IPS DF 19.7 (cell line): Measurements from ENCODE around the gene OTUD5.
"Not testable (repeated sequence)": the region's sequence is repeated elsewhere in the genome, so short reads cannot be mapped to it uniquely, and the experiment has no call there.

Source experiments
- DNase-seq: peaks from one replicate; pipeline ENCODE4 v3.0.0-alpha.2; 2013; ENCODE audit warnings: low read depth, low spot score

Gene OTUD5

DNA sequence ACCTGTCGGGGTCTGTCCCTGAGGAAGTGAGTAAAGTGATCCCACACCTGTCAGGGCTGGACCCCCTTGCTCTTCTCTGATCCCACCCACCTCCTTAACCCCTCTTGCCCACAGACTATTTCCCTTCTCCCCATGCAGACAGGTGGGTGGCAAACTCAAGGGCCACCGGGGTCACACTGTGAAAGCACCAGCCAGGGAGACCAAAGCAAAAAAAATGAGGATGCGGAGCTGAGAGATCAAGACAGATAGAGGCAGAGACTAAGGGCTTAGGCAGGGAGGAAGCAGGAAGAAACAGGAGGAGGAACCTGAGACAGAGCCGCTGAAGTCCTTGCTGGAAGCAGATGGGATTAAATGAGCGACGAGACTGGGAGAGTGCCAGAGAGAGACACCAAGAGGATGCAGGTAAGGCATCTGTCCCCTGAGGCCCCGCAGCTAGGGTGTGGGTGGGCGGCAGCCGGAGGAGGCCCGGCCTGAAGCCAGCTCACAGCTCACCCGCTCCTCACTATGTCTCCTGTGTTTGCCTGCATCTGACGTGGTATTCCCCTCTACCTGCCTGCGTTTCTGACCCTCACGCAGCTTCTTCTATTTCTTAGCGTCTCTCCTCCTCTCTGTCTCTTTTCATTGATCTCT is 67.0 kb downstream of the OTUD5 start:
- no peak for DNase-seq

DNA sequence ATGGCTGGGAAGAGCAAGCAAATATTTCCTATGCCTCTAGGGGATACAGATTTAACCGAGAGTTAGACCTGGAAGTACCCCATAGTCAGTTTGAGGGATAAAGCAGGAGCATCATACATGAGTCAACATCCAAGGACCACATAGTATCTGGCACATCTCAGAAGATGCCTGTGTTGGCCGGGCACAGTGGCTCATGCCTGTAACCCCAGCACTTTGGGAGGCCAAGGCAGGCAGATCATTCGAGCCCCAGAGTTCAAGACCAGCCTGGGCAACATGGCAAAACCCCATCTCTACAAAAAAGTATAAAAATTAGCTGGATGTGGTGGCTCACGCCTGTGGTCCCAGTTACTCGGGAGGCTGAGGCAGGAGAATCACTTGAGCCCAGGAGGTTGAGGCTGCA is 70.8 kb downstream of the OTUD5 start:
- DNase-seq = not testable (repeated sequence)

DNA sequence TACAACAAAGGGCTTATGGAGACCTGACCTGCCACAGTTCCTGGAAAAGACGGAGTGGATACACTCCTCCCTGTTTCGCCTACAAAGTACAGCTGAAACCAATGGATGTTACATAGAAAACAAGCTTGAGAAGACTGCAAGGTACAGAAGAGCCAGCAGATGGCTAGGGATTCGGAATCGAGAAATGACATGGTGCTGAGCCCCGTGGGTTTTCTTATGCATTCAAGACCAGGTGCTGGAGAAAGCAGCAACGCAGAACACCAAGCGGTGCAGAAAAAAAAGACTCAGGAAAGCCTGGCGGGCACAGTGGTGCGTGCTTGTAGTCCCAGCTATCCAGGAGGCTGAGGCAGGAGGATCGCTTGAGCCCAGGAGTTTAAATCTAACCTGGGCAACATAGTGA is 73.7 kb downstream of the OTUD5 start:
- DNase-seq = no peak

DNA sequence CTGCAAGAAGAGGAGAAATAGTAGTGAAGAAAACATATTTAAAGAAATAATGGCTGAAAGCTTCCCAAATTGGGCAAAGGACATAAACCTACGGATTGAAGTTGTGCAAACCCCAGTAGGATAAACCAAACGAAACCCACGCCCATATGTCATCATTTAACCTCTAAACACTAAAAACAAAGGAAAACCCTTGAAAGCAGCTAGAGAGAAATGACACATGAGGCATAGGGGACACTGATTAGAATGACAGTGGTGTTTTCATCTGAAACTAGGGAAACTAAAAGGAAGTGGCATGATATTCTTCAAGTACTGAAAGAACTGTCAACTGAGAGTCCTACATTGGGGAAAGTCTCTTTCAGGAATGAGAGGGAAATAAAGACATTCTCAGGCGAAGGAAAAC is 80.5 kb downstream of the OTUD5 start:
- not testable (repeated sequence) for DNase-seq
